Measurements from ENCODE around the gene LPP. TPM values are rescaled to one million over a fixed set of nuclear protein-coding genes. Genes with fewer than 3 reads are reported as not detected.

Gene LPP
- total RNA-seq, 4 donors from 2014 or later, result 207 to 592 (median 406) TPM

- WGBS, 2 donors (ENCODE audit: low coverage in 1 of 2), result 97 to 100% methylated on average over 1 to 4 of the region's 4 CpGs
- in situ Hi-C loops (cut with MboI; ENCODE audit: low pct_ligation_motif_present in 1 of 4, low pct_unique_long_range_greater_than_20kb in 1 of 4, low sequenced_read_pairs in 3 of 4), result no loop called here
Measured at GRCh38 chr3:188404701-188405100, 250.7 kb downstream of the LPP start.

GRCh38 chr3:188407158-188407880 lies 253.4 kb downstream of the LPP start:
- in situ Hi-C loops (cut with MboI; ENCODE audit: low pct_ligation_motif_present in 1 of 4, low pct_unique_long_range_greater_than_20kb in 1 of 4, low sequenced_read_pairs in 3 of 4) (no loop called here), intact Hi-C loops (cut with DNase I; ENCODE audit: low total_unique reads) (no loop called here)
- no peaks in the 10 kb centered on the region for H3K27me3 ChIP-seq
- no peak for DNase-seq
- TF ChIP-seq, protein P1, sequence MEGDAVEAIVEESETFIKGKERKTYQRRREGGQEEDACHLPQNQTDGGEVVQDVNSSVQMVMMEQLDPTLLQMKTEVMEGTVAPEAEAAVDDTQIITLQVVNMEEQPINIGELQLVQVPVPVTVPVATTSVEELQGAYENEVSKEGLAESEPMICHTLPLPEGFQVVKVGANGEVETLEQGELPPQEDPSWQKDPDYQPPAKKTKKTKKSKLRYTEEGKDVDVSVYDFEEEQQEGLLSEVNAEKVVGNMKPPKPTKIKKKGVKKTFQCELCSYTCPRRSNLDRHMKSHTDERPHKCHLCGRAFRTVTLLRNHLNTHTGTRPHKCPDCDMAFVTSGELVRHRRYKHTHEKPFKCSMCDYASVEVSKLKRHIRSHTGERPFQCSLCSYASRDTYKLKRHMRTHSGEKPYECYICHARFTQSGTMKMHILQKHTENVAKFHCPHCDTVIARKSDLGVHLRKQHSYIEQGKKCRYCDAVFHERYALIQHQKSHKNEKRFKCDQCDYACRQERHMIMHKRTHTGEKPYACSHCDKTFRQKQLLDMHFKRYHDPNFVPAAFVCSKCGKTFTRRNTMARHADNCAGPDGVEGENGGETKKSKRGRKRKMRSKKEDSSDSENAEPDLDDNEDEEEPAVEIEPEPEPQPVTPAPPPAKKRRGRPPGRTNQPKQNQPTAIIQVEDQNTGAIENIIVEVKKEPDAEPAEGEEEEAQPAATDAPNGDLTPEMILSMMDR (IDR thresholded peaks at IDR 0.05), result no peak
- TF ChIP-seq POLR2AphosphoS5 (IDR thresholded peaks at IDR 0.05), result peak in 1 of 3 donors; percentile 4
- WGBS, 2 donors (ENCODE audit: low coverage in 1 of 2), result 62 to 72% methylated on average over 4 to 6 of the region's 6 CpGs
- H3K4me3 ChIP-seq, result no peak overlapping the region
- H3K36me3 ChIP-seq, result peaks cover 0 to 29% (median 5%) of the 10 kb centered on the region in 4 donors
- peak overlapping the region in 1 of 4 donors; percentile 30 for H3K27ac ChIP-seq
- H3K9me3 ChIP-seq, result no peaks in the 10 kb centered on the region
- H3K4me1 ChIP-seq, result peaks cover 0 to 11% (median 3%) of the 10 kb centered on the region in 4 donors

More at GRCh38 chr3:188404701-188405100, 250.7 kb downstream of the LPP start:
- no peak overlapping the region for H3K4me3 ChIP-seq
- H3K9me3 ChIP-seq, result no peaks in the 10 kb centered on the region
- intact Hi-C loops (cut with DNase I; ENCODE audit: low total_unique reads), result no loop called here
- H3K27ac ChIP-seq, result no peak overlapping the region
- peaks cover 6 to 28% (median 10%) of the 10 kb centered on the region in 4 donors for H3K4me1 ChIP-seq
- H3K36me3 ChIP-seq, result peaks cover 0 to 19% (median 5%) of the 10 kb centered on the region in 4 donors
- no peak for TF ChIP-seq EP300 (IDR thresholded peaks at IDR 0.05; ENCODE audit: low read depth)
- no peak for TF ChIP-seq POLR2AphosphoS5 (IDR thresholded peaks at IDR 0.05)
- no peak for TF ChIP-seq POLR2A (IDR thresholded peaks at IDR 0.05)
- TF ChIP-seq, protein P1 (IDR thresholded peaks at IDR 0.05), result no peak
- no peak for DNase-seq
- no peaks in the 10 kb centered on the region for H3K27me3 ChIP-seq

GRCh38 chr3:188408831-188409230 lies 254.9 kb downstream of the LPP start:
- in situ Hi-C loops (cut with MboI; ENCODE audit: low pct_ligation_motif_present in 1 of 4, low pct_unique_long_range_greater_than_20kb in 1 of 4, low sequenced_read_pairs in 3 of 4) (no loop called here), intact Hi-C loops (cut with DNase I; ENCODE audit: low total_unique reads) (no loop called here)
- no peaks in the 10 kb centered on the region for H3K27me3 ChIP-seq
- H3K9me3 ChIP-seq, result no peaks in the 10 kb centered on the region
- 63 to 83% methylated on average over 2 to 3 of the region's 3 CpGs for WGBS, 2 donors (ENCODE audit: low coverage in 1 of 2)
- peaks cover 0 to 31% (median 5%) of the 10 kb centered on the region in 4 donors for H3K36me3 ChIP-seq
- H3K4me3 ChIP-seq, result no peak overlapping the region
- H3K27ac ChIP-seq, result no peak overlapping the region
- H3K4me1 ChIP-seq, result peaks cover 0 to 6% (median 3%) of the 10 kb centered on the region in 4 donors
- no peak for TF ChIP-seq POLR2AphosphoS5 (IDR thresholded peaks at IDR 0.05)
- no peak for TF ChIP-seq EP300 (IDR thresholded peaks at IDR 0.05; ENCODE audit: low read depth)
- TF ChIP-seq POLR2A (IDR thresholded peaks at IDR 0.05), result no peak
- TF ChIP-seq, protein P1 (IDR thresholded peaks at IDR 0.05), result no peak
- DNase-seq, result no peak

- peaks cover 0 to 6% (median 2%) of the 10 kb centered on the region in 4 donors for H3K4me1 ChIP-seq
- TF ChIP-seq, protein P1 (IDR thresholded peaks at IDR 0.05), result no peak
- TF ChIP-seq POLR2A (IDR thresholded peaks at IDR 0.05), result no peak
- TF ChIP-seq EP300 (IDR thresholded peaks at IDR 0.05; ENCODE audit: low read depth), result no peak
- TF ChIP-seq POLR2AphosphoS5 (IDR thresholded peaks at IDR 0.05), result no peak
- H3K36me3 ChIP-seq, result peaks cover 0 to 29% (median 4%) of the 10 kb centered on the region in 4 donors
- H3K27me3 ChIP-seq, result no peaks in the 10 kb centered on the region
- no peak overlapping the region for H3K27ac ChIP-seq
- no peak overlapping the region for H3K4me3 ChIP-seq
- 88 to 100% methylated on average over 2 of the region's 2 CpGs for WGBS, 2 donors (ENCODE audit: low coverage in 1 of 2)
- no peak for DNase-seq
- in situ Hi-C loops (cut with MboI; ENCODE audit: low pct_ligation_motif_present in 1 of 4, low pct_unique_long_range_greater_than_20kb in 1 of 4, low sequenced_read_pairs in 3 of 4) (no loop called here), intact Hi-C loops (cut with DNase I; ENCODE audit: low total_unique reads) (no loop called here)
- no peaks in the 10 kb centered on the region for H3K9me3 ChIP-seq
Measured at GRCh38 chr3:188411750-188412149, 257.8 kb downstream of the LPP start.
